GM12873 (cell line): ENCODE measurements around the gene ADRB2.

Experiments
- CTCF ChIP-seq: IDR thresholded peaks from 2 replicates; pipeline ENCODE4 v1.5.1; 2012; ENCODE audit warnings: low read depth, mild to moderate bottlenecking, moderate library complexity, low read length, control low read depth; ENCODE audit not compliant: insufficient read depth; ENCODE audit errors: missing control alignments

Gene ADRB2

DNA sequence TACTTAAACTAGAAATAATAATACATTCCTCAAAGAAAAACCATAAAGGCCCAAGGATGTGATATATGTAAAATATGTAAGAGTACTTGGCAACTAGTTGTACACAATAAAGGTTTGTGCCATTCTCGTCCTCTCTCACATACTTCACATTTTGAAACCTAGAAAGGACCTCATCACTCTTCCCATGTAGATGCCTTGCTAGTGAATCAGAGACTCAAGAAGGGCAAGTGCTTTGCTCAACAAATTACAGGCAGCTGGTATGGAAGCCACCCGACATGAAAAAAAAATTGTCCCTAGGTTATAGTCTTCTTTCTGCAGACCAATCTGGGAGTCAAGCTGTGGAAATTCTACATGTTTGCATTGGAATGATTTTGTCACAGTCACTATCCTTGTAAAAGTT lies 31.7 kb downstream of the ADRB2 start:
- TF ChIP-seq CTCF = no peak

GRCh38 chr5:148858547-148858946 lies 32.1 kb downstream of the ADRB2 start:
- no peak for TF ChIP-seq CTCF

DNA sequence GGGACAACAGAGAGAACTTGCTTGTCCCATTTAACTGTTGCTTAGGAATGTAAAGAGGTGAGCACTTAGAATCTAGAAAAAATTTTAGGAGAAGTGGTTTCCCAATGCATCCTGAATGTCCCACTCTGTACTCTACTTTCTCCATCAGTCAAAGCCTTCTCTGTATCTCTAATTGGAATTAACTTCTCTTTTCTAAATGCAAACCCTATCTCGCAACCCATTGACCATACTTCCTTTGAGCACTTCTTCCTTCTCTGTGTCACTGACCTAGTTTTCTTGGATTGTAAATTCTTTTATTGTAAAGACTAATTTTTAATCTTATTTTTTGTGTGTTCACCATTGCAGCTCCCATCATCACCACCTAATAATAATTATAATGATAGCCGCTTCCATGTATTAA lies 33.3 kb downstream of the ADRB2 start:
- no peak for TF ChIP-seq CTCF

DNA sequence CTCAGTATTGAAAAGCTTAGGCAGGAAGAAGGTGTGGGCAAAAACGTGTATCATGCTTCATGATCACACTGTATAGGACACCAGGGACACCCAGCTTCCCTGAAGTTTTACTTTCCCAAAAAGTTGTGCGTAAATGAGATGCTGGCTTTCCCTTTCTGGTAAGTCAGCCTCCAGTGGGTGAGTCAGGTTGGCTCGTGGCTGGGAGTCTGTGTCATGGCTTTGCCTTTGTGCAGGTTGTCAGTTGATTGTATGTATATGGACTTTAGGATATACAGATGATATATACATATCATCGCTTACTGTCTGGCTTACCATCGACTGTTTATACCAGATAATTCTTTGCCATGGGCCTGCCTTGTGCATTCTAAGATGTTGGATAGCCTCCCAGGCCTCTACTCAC lies 34.2 kb downstream of the ADRB2 start:
- TF ChIP-seq CTCF = no peak

DNA sequence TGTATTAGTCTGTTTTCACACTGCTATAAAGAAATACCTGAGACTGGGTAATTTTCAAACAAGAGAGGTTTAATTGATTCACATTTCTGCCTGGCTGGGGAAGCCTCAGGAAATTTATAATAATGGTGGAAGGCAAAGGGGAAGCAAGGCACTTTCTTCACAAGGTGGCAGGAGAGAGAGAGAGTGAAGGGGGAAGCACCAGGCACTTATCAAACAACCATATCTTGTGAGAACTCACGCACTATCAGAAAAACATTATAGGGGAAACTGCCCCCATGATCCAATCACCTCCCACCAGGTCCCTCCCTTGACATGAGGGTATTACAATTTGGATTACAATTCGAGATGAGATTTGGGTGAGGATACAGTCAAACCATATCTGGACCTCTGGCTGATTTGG lies 34.7 kb downstream of the ADRB2 start:
- TF ChIP-seq CTCF = no peak

DNA sequence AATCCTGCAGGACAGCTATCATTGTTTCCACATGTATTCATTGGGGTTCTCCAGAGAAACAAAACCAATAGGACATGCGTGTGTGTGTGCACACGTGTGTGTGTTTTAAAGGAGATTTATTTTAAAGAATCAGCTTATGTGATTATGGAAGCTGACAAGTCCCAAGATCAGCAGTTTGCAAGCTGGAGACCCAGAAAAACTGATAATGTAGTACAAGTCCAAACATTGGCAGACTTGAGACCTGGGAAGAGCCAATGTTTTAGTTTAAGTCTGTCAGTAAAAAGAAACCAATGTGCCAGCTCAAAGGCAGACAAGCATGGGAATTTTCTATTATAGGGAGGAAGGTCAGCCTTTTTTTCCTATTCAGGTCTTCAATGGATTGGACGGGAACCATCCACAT lies 35.3 kb downstream of the ADRB2 start:
- no peak for TF ChIP-seq CTCF

GRCh38 chr5:148864113-148864841 lies 37.9 kb downstream of the ADRB2 start:
- no peak for TF ChIP-seq CTCF
